Right lung (tissue), 5 donors: ENCODE results near the gene MTG1. TPM values are rescaled to one million over a fixed set of nuclear protein-coding genes. Genes with fewer than 3 reads are reported as not detected.
"Not testable (repeated sequence)": the region's sequence is repeated elsewhere in the genome, so short reads cannot be mapped to it uniquely, and the experiment has no call there.

ENCODE experiments used
- DNase-seq, 2 donors: peaks; one replicate each; pipeline ENCODE4 v3.0.0-alpha.2; 2013
- polyA plus RNA-seq, 5 donors: library from polyadenylated mRNA; unstranded; fragments of 120-200 nt; gene quantifications; one replicate each; pipeline versions ENCODE4 v1.2.1 to v1.2.3, GENCODE V29; 2013; ENCODE audit warnings: inconsistent platforms in 1 of 5, low replicate concordance in 1 of 5; ENCODE audit not compliant: insufficient read length in 5 of 5, insufficient read depth in 1 of 5

The MTG1 gene
- polyA plus RNA-seq, 5 donors = 51.1 to 71.4 (median 62.9) TPM

- no peak for DNase-seq
Measured at GRCh38 chr10:133375357-133376115, 18.4 kb upstream of the MTG1 start.

GRCh38 chr10:133376183-133376582, 17.8 kb upstream of the MTG1 start:
- DNase-seq = not testable (repeated sequence)

- no peak for DNase-seq
Measured at GRCh38 chr10:133377025-133377817, 16.7 kb upstream of the MTG1 start.

GRCh38 chr10:133377818-133378250, 16.1 kb upstream of the MTG1 start:
- no peak for DNase-seq

- peak; percentile 53 to 60 for DNase-seq
Measured at GRCh38 chr10:133378251-133379096, 15.5 kb upstream of the MTG1 start.

- DNase-seq = peak; percentile 57 to 58
Measured at GRCh38 chr10:133379152-133379800, 14.7 kb upstream of the MTG1 start, which contains the start of gene PAOX. TSS of gene PAOX (plus strand) at chr10:133379262. CDS start at chr10:133379317, 55 bp downstream.

- DNase-seq = no peak
Measured at GRCh38 chr10:133379801-133380666, 13.9 kb upstream of the MTG1 start.

GRCh38 chr10:133381036-133381435, 12.9 kb upstream of the MTG1 start:
- no peak for DNase-seq

GRCh38 chr10:133383551-133383950, 10.4 kb upstream of the MTG1 start:
- DNase-seq = no peak

DNA sequence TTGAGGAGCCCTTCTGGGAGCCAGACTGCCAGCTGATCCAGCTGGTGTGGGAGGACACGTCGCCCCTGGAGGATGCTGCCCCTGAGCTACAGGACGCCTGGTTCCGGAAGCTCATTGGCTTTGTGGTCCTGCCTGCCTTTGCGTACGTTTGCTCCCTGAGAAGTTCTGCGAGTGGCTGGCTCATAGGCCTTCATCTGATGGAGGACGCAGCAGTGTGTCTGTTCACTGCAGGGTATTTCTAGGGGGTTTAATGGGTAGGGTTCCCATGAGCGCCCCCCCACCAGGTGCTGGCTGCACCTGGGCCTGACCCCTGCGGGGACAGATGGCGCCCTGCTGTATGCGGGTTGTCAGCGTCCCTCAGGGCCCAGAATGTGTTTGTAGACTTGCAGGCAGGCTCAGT, 9.9 kb upstream of the MTG1 start:
- DNase-seq = no peak

DNA sequence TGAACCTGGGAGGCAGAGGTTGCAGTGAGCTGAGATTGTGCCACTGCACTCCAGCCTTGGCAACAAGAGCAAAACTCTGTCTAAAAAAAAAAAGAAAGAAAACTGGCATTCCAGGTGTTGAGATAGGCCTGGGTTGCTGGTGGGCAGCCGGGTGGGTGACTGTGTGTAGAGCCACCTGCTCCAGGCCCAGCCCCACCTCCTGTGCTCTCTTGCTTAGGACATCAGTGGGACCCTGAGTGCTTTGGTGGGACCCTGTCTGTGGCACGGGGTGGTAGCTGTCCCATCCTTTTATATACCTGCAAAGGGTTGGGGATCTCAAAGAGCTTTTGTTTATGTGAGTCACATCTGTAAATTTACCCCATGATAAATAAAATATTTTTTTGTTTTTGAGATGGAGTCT, 8.7 kb upstream of the MTG1 start:
- DNase-seq = no peak

- not testable (repeated sequence) for DNase-seq
Measured at GRCh38 chr10:133386951-133387350, 7.0 kb upstream of the MTG1 start.

DNA sequence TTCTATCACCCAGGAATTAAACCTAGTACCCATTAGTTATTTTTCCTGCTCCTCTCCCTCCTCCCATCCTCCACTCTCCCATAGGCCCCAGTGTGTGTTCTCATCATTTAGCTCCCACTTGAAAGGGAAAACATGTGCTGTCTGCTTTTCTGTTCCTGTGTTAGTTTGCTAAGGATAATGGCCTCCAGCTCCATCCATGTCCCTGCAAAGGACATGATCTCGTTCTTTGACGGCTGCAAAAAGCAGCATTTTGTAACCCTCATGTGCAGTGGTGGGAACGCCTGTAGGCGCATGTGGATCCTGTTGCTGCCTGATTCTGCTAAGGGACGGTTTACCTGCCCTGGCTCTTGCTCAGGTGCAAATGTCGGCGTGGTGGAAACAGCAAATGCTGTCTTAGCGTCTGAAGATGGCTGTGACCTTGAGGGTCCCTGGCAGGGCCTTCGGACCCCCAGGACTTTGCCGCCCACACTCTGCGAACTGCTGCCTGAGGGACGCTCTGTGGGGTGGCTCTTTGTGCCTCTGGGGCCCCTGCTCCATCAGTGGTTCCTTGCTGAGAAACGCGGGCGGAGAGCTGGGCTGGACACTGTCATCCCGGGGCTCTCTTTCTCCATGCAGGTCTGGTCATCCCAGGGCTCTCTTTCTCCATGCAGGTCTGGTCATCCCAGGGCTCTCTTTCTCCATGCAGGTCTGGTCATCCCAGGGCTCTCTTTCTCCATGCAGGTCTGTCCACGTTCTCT, 5.6 kb upstream of the MTG1 start:
- no peak for DNase-seq

- no peak for DNase-seq
Measured at GRCh38 chr10:133388973-133389818, 4.8 kb upstream of the MTG1 start.

GRCh38 chr10:133390597-133391248, 3.2 kb upstream of the MTG1 start:
- DNase-seq = no peak

- no peak for DNase-seq
Measured at GRCh38 chr10:133391249-133391635, 2.7 kb upstream of the MTG1 start.

DNA sequence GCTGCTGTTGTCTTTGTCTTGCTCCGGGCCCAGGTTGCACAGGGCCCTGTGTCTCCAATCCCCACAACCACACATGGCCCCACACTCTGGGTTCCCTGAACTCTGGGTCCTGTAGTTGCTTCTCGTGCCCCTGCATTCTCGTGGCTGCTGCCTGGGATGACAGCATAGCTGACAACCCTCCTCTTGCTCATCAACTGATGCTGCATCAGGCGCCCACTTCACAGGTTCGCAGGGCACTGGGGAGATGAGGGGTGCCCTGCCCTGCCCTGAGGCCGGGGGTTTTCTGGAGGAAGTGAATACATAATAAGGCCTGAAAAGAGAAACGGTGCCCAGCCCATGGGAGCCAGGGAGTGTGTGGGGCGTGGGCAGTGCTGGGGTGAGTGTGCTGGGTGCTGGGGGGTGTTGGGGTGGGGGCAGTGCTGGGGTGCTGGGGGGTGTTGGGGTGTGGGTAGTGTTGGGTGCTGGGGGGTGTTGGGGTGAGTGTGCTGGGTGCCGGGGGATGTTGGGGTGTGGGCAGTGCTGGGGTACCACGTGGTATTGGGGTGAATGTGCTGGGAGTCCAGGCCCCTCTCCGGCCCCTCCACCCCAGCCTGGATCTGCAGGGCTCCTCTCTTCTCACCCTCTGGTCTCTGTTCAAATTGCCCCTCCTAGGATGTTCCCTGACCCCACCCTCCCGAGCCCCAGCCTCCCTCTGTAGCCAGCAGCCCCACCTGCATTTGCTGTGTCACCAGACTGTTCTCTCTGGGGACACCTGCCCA, 2.0 kb upstream of the MTG1 start:
- no peak for DNase-seq
